HG03520 (cell line): ENCODE data around the gene STRN4.
"Not testable (repeated sequence)": the region's sequence is repeated elsewhere in the genome, so short reads cannot be mapped to it uniquely, and the experiment has no call there.

ENCODE experiments used
- ATAC-seq: cut with Tn5 transposase; IDR thresholded peaks from one replicate; pipeline ENCODE4 v1.9.1; 2021; ENCODE audit warnings: mild to moderate bottlenecking, moderate library complexity; ENCODE audit not compliant: unreplicated experiment

STRN4 gene

DNA sequence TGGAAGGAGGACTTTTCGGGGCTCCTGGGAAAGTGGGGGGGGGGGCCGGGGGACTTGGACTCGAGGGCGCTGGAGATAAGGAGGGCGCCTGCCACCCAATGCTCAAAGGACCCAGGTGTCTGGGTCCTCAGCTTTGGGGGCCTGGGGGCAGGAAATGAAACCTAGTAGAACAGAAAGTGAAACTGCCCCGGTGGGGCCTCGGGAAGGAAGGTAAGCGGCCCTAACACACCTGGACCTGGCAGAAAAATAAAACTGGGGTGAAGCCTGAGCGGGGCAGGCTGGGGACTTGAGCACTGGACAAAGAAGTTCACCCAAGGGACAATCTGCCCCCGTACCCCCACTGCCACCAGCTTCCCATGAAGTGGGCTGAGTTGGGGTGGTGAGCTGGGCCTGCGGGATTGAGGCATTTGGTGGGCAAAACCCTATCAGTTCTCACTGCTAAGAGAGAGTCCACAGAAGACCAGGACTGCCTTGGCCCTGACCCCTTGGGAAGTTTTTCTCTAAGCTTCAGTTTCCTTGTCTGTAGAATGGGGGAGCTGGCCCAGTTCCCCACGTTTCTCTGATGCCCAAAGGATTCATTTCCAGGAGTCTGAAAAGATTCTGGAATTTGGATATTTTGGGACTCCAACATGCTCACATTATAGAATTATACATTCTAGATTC, 31.7 kb downstream of the STRN4 start:
- no peak for ATAC-seq

- no peak for ATAC-seq
Observed at GRCh38 chr19:46713781-46714443, 32.3 kb downstream of the STRN4 start.

GRCh38 chr19:46712768-46713338, 33.4 kb downstream of the STRN4 start:
- ATAC-seq = not testable (repeated sequence)

DNA sequence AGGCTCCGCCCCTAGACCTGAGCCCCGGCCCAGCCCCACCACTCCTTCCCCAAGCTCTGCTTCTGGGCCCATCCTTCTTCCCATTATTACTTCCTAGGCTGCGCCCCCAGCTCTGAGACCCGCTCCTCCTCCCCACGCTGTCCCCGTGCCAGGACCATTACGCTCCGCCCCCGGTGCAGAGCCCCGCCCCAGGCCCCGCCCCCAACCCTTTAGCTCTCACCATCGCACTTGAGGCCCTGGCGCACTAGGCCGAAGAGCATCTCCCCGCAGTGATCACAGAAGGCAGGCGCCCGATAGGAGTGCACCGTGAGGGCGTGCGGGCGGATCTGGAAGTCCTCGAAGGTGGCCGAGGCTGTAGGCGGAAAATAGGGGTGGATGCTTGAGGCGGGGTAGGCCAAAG, 35.6 kb downstream of the STRN4 start:
- ATAC-seq = no peak

DNA sequence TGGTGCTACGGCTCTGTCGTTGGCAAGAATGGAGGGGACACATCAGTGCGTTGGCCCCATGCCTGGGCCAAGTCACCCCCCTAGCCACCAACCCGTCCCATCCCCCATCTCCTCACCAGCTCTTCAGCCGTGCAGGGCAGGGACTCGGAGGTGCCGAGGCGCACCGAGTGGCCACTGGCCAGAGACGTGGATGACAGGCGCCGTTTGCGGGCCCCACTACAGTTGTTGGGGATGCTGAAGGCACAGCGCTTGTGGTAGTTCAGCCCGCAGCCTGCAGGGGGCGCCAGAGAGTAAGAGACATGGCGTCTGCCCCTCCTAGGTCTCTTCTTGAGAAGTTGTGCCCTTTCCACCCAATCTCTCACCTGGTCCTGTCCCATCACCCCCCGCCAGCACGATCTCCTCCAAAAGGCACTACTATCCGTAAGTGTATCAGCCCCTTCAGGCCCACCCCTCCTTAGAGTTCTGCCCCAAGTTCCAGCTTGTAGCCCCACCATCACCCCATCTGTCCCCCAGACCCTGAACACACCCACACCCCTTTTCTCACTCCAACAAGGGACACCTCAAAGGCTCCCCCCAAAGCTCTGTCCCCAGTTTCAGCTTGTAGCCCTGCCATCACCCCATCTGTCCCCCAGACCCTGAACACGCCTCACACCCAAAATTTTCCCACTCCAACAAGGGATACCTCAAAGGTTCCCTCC, 41.7 kb downstream of the STRN4 start:
- no peak for ATAC-seq

DNA sequence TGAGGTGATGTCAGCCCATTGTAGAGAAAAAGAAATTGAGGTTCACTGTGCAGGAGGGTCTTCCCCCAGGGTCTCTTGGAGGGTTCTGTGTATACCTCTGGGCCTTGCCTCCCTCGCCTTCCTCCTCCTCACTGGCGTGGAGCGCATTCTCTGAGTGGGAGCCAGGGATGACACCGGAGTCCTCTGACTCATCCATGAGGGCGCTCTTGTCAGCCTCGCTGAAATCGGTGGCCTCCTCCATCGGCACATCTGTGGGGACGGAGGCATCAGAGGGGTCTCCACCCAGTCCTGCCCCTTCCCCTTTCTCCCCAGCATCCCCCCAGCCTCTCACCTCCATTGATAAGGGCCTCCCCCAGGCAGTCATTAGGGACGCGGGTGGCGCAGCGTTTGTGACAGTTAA, 45.5 kb downstream of the STRN4 start:
- ATAC-seq = no peak

- no peak for ATAC-seq
Observed at GRCh38 chr19:46698395-46699321, 47.6 kb downstream of the STRN4 start.

DNA sequence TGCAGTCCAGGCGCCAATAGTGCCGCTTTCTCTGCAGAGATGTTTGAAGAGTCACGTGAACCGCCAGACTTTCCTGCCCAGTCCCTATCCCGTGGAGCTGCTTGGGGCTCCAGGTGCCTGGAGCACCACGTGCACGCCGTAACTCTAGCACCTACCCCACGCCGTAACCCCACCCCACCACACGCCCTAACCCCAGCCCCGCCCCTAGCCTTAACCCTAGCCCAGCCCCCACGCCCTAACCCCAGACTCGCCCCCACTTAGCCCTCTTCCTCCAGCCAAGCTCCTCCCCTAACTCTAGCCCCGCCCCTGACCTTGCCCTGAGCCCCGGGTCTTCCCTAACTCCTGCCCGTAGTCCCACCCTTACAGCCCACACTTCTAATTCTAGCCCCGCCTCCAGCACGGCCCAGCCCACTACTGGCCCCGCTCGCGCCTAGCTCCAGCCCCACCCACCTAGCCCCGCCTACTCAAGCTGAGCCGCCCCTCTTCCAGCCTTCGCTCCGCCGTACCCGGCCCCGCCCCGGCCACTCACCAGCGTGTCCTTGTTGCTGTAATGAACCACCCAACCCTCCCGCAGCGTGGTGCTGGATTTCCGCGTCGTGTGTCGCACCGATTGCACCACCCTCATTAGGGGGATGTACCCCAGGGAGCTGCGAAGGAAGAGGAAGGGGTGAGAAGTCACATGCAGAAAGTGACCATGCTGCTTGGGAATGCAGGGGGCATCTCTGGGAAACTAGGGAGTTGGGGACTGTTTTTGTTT, 48.9 kb downstream of the STRN4 start:
- ATAC-seq = no peak

DNA sequence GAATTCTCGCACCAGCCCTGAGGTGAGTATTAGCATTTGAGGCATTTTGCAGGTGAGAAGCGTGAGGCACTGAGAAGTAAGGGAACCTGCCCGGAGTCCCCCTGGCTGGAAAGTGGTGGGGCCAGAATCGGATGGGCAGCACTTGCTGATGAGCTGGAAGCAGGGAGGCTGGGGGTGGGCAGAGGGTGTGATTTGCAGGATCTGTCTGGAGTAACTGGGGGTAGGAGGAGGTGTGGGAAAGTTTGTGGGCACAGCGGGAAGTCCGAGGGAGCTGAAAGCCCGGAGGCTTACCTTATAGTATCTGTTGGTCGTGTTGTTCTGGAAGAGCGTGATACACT, 49.4 kb downstream of the STRN4 start:
- ATAC-seq = no peak

DNA sequence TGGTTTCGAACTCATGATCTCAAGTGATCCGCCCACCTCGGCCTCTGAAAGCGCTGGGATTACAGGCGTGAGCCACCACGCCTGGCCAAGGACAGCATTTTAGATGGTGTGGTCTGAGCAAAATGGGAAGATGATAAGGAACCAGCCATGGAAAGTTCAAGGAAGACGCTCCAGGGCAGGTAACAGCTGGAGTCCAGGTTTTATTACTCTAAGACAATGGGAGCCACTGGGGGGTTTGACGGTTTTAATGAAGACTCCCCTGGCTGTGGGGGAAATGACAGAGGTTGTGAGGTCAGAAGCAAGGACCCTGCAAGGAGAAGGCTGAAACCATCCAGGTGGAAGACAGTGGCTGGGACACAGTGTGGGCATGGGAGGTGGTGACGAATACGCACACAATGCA, 50.2 kb downstream of the STRN4 start:
- no peak for ATAC-seq

- no peak for ATAC-seq
Observed at GRCh38 chr19:46693760-46694159, 52.5 kb downstream of the STRN4 start.

DNA sequence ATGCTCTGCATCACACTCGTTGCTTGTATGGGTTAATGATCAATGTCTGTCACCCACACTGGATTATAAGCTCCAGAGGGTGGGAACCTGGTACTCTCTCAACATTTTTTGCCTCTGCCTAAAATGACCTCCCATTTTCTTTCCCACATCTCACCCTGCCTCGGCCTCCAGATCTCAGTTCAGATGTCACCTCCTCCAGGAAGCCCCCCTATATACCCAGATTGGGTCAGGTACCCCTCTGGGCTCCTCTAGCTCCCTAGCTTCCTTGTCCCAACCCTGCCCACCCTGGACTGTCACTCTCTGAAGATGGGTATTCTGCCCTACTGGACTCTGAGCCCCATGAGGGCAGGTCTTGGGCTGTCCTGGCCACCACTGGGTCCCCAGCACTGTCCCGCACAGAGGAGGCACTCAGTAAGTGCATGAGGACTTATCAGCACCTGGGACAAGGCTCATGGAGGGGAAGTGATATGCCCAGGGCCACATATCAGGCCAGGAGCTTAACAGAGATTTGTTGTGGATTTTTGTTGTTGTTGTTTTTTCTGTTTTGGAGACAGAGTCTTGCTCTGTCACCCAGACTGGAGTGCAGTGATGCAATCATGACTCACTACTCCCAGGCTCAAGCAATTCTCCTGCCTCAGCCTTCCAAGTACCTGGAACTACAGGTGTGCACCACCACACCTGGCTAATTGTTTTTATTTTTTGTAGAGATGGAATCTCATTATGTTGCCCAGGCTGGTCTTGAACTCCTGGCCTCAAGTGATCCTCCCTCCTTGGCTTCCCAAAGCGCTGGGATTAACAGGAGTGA, 53.1 kb downstream of the STRN4 start:
- ATAC-seq = no peak

- ATAC-seq = no peak
Observed at GRCh38 chr19:46691948-46692347, 54.3 kb downstream of the STRN4 start.

- ATAC-seq = no peak
Observed at GRCh38 chr19:46691104-46691503, 55.1 kb downstream of the STRN4 start.

- ATAC-seq = no peak
Observed at GRCh38 chr19:46689358-46689757, 56.9 kb downstream of the STRN4 start.

DNA sequence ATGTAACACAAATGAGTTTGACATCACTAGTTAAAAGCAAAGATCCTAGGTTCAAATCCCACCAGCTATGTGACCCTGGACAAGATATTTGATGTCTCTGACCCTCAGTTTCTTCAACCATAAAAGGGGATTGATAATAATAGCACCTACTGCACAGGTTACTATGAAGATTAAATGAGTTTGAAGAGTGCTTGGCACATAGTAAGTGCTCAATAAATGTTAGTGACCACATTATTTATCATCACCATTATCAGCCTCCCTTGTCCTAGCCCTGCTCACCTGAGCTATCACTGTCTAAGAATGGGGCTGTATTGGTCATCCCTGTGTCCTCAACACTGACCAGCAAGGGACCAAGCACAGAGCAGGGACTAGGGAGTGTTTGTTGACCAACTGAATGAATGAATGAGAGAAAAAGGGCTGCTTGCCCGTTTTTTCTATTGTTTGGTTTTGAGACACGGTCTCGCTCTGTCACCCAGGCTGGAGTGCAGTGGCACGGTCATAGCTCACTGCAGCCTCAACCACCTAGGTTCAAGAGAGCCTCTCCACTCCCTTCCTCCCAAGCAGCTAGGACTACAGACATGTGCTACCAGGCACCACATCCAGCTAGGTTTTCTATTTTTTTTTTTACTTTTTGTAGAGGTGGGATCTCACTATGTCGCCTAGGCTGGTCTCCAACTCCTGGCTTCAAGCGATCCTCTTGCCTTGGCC, 58.7 kb downstream of the STRN4 start:
- no peak for ATAC-seq

DNA sequence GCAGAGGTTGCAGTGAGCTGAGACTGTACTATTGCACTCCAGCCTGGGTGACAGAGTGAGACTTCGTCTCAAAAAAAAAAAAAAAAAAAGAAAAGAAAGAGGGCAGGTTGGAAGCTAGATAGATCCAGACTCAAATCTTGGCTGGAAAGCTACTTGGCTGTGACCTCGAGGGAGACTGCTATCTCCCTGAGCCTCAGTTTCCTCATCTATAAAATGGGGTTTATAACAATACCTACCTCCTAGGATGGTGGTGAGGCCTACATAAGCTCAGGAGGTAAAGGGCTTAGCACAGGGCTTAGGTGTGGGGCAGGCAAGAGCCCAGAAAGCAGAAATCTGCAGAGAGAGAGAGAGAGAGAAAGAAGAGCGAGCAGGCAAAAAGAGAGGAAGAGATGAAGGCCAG, 61.1 kb downstream of the STRN4 start:
- no peak for ATAC-seq

DNA sequence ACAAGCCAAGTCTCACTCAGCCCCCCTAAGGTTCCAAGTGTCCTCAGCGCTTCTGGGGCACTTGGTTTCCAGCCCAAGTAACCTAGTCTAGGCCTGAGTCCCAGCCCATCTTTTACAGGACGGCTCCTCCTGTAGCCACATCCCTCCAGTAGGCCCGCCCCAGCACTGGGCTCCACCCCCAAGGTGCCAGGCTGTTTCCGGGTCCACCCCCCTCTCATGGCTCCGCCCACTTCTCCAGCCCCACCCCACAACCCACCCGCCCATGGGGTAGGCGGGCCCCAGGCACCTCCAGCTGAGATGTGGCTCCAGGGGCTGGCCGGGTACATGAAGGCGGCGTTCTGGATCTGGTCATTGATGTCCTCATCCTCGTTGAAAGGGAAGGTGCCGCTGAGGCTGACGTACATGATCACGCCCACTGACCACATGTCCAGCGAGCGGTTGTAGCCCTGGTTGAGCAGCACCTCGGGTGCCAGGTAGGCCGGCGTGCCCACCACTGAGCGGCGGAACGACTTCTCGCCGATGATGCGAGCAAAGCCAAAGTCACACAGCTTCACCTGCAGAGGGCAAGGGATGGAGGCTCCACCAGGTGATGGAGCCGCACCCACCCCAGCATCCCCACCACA, 68.0 kb downstream of the STRN4 start:
- no peak for ATAC-seq
